Measurements from ENCODE around the gene SLC25A42.

The SLC25A42 gene

DNA sequence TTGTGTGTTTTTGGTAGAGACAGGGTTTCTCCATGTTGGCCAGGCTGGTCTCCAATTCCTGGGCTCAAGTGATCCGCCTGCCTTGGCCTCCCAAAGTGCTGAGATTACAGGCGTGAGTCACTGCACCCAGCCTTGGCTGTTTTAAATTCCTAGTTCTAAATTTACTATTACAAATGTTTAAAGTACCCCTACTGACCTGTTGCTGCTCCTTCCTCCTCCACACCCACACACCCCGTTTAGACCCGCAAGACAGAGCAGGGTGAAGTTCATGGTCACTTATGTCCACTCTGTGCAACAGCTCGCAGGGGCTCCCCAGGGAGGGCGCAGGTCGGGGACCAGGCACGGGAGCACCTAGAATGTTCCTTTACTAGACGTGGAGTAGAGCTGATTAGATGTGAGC is 45.8 kb downstream of the SLC25A42 start:
- Mint-ChIP-seq H3K36me3 (ENCODE audit: insufficient read depth) (peaks cover 15% of the 10 kb centered on the region), H3K9me3 (no peaks in the 10 kb centered on the region), H3K27me3 (no peaks in the 10 kb centered on the region), H3K4me1 (ENCODE audit: low read depth in 2 of 2) (peaks cover 4 to 7% of the 10 kb centered on the region in 2 donors), H3K27ac (peak overlapping the region in 1 of 2 donors; percentile 18), H3K4me3 (peak overlapping the region in 1 of 2 donors; percentile 5)
- ATAC-seq (replicated peaks) (no peak), DNase-seq (no peak)

DNA sequence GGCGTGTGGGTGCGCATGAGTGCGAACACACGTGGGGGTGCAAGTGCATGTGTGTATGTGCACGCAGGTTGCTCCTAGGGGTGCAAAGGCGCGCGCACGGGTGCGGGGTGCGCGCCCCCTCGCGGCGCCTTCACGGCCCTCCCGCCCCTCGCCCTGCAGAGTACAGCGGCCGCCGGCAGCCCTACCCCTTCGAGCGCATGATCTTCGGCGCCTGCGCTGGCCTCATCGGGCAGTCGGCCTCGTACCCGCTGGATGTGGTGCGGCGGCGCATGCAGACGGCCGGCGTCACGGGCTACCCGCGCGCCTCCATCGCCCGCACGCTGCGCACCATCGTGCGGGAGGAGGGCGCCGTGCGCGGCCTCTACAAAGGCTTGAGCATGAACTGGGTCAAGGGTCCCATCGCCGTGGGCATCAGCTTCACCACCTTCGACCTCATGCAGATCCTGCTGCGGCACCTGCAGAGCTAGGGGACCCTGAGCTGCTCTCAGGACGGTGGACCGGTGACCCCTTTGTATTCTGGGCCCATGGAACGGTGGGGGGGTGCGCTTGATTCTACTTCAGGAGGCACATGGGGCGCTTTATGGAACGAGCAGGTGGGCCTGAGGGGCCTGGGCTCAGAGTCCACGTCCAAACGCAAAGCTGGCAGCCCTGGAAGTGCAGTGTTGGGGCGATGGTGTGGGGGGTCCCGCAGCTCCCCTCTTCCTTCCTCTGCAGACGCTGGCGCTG is 46.8 kb downstream of the SLC25A42 start:
- H3K36me3 Mint-ChIP-seq (ENCODE audit: insufficient read depth), result peaks cover 12% of the 10 kb centered on the region
- DNase-seq (no peak), ATAC-seq (replicated peaks) (peak; percentile 31)
- peak overlapping the region in 1 of 2 donors; percentile 61 for H3K4me3 Mint-ChIP-seq
- no peaks in the 10 kb centered on the region for H3K9me3 Mint-ChIP-seq
- H3K27me3 Mint-ChIP-seq, result no peaks in the 10 kb centered on the region
- peaks cover 4 to 7% of the 10 kb centered on the region in 2 donors for H3K4me1 Mint-ChIP-seq (ENCODE audit: low read depth in 2 of 2)
- no peak overlapping the region for H3K27ac Mint-ChIP-seq

- peaks cover 4 to 7% of the 10 kb centered on the region in 2 donors for H3K4me1 Mint-ChIP-seq (ENCODE audit: low read depth in 2 of 2)
- DNase-seq (no peak), ATAC-seq (replicated peaks) (no peak)
- peaks cover 12% of the 10 kb centered on the region for H3K36me3 Mint-ChIP-seq (ENCODE audit: insufficient read depth)
- peak overlapping the region in 1 of 2 donors; percentile 19 for H3K4me3 Mint-ChIP-seq
- H3K27ac Mint-ChIP-seq, result peak overlapping the region in 1 of 2 donors; percentile 64
- no peaks in the 10 kb centered on the region for H3K9me3 Mint-ChIP-seq
- H3K27me3 Mint-ChIP-seq, result no peaks in the 10 kb centered on the region
These were observed 47.5 kb downstream of the SLC25A42 start for GRCh38 chr19:19111136-19111835.

DNA sequence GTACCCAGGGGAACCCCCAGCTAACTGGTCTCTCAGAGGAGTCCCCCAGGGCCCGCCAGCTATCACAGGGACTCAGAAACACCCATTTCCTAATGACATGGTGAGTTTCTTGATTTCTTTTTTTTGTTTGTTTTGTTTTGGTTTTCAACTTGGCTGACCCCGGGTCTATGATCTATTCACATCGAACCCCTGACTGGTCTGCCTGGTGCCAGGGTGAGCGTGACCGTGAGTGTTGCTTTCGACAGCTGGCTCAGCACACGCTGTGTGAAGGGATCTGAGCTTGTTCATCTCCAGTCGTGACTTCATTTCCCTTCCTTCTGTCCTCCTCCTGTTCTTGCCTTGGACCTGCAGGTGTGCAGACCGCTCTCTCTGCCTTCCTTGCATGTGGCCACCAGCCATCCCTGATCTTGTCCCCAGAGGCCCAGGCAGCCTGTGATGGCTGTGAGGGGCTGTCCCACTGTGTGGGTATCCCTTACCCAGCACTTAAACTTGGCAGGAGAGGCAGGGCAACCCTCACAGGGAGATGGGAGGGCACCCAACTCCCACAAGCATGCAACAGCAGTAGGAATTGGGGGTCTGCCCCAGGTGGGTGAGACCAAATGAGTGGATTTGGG is 48.3 kb downstream of the SLC25A42 start:
- Mint-ChIP-seq H3K36me3 (ENCODE audit: insufficient read depth) (peaks cover 8% of the 10 kb centered on the region), H3K4me1 (ENCODE audit: low read depth in 2 of 2) (peaks cover 4 to 7% of the 10 kb centered on the region in 2 donors), H3K4me3 (no peak overlapping the region), H3K9me3 (no peaks in the 10 kb centered on the region), H3K27me3 (no peaks in the 10 kb centered on the region), H3K27ac (peak overlapping the region in 1 of 2 donors; percentile 64)
- no peak for DNase-seq
- no peak for ATAC-seq (replicated peaks)

GRCh38 chr19:19113040-19113626 is 49.3 kb downstream of the SLC25A42 start:
- Mint-ChIP-seq H3K4me3 (no peak overlapping the region), H3K36me3 (ENCODE audit: insufficient read depth) (peaks cover 2% of the 10 kb centered on the region), H3K27ac (peak overlapping the region in 1 of 2 donors; percentile 39), H3K9me3 (no peaks in the 10 kb centered on the region), H3K4me1 (ENCODE audit: low read depth in 2 of 2) (peaks cover 4 to 7% of the 10 kb centered on the region in 2 donors), H3K27me3 (no peaks in the 10 kb centered on the region)
- peak; percentile 24 for ATAC-seq (replicated peaks)
- DNase-seq, result no peak

DNA sequence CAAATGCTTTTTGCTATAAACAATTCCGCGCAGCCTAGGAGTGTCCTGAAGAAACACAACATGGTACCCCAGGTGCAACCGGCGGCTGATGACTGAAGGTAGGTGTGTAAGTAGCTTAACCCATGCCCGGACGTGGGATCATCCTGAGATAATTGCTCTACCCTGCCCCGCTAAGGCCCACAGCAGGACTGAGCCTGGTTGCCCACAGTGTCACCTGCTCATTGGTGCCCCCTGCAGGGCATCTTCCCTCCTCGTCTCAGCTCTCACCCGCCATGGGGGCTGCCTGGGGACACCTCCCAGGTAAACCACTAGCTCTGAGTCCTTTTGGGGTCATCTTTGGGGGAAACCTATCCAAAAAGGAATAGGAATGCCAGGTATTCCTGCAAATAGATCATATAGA is 52.2 kb downstream of the SLC25A42 start:
- DNase-seq (peak; percentile 49 to 55 (median 50)), ATAC-seq (replicated peaks) (peak; percentile 67)
- H3K4me1 Mint-ChIP-seq (ENCODE audit: low read depth in 2 of 2), result peaks cover 3 to 4% of the 10 kb centered on the region in 2 donors

GRCh38 chr19:19119325-19120237 is 55.8 kb downstream of the SLC25A42 start:
- no peaks in the 10 kb centered on the region for H3K27me3 Mint-ChIP-seq
- DNase-seq (no peak), ATAC-seq (replicated peaks) (no peak)
- H3K9me3 Mint-ChIP-seq, result peaks cover 4 to 7% of the 10 kb centered on the region in 2 donors
- H3K4me3 Mint-ChIP-seq, result no peak overlapping the region
- H3K4me1 Mint-ChIP-seq (ENCODE audit: low read depth in 2 of 2), result no peaks in the 10 kb centered on the region
- H3K36me3 Mint-ChIP-seq (ENCODE audit: insufficient read depth), result peaks cover 6% of the 10 kb centered on the region
- peak overlapping the region in 1 of 2 donors; percentile 89 for H3K27ac Mint-ChIP-seq

More for the DNA sequence above, 52.2 kb downstream of the SLC25A42 start:
- H3K27ac Mint-ChIP-seq, result no peak overlapping the region
- no peaks in the 10 kb centered on the region for H3K27me3 Mint-ChIP-seq
- no peak overlapping the region for H3K4me3 Mint-ChIP-seq
- peaks cover 8% of the 10 kb centered on the region for H3K36me3 Mint-ChIP-seq (ENCODE audit: insufficient read depth)
- no peaks in the 10 kb centered on the region for H3K9me3 Mint-ChIP-seq

- DNase-seq (no peak), ATAC-seq (replicated peaks) (no peak)
- no peaks in the 10 kb centered on the region for H3K4me1 Mint-ChIP-seq (ENCODE audit: low read depth in 2 of 2)
- peaks cover 6% of the 10 kb centered on the region for H3K36me3 Mint-ChIP-seq (ENCODE audit: insufficient read depth)
- peaks cover 4 to 7% of the 10 kb centered on the region in 2 donors for H3K9me3 Mint-ChIP-seq
- no peak overlapping the region for H3K4me3 Mint-ChIP-seq
- no peaks in the 10 kb centered on the region for H3K27me3 Mint-ChIP-seq
- no peak overlapping the region for H3K27ac Mint-ChIP-seq
These were observed 56.8 kb downstream of the SLC25A42 start for GRCh38 chr19:19120308-19121231.

DNA sequence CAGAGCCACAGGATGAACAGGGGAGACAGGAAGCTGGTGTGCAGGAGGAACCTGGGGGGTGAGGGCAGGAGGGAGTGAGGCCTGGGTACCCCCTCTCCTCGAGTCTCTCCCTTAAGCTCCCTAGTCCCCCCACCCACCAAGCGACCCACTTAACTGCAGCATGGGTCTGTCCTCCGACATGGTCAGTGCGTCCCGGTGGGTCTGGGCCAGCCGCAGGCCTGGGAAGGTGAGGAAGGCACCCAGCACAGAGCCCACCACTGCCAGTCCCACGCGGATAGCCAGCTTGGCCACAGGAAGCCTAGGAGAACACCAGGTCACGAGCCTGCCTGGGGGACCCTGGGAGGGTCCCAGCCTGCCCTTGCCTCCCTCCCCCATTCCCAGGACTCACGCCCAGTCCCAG is 57.6 kb downstream of the SLC25A42 start:
- Mint-ChIP-seq H3K4me1 (ENCODE audit: low read depth in 2 of 2) (no peaks in the 10 kb centered on the region), H3K36me3 (ENCODE audit: insufficient read depth) (peaks cover 6% of the 10 kb centered on the region), H3K27me3 (no peaks in the 10 kb centered on the region), H3K9me3 (peaks cover 4 to 7% of the 10 kb centered on the region in 2 donors), H3K4me3 (no peak overlapping the region), H3K27ac (no peak overlapping the region)
- no peak for ATAC-seq (replicated peaks)
- DNase-seq, result no peak

- Mint-ChIP-seq H3K27ac (no peak overlapping the region), H3K4me3 (no peak overlapping the region), H3K9me3 (peaks cover 4 to 7% of the 10 kb centered on the region in 2 donors), H3K4me1 (ENCODE audit: low read depth in 2 of 2) (no peaks in the 10 kb centered on the region), H3K27me3 (no peaks in the 10 kb centered on the region), H3K36me3 (ENCODE audit: insufficient read depth) (peaks cover 6% of the 10 kb centered on the region)
- ATAC-seq (replicated peaks) (no peak), DNase-seq (no peak)
These were observed 59.1 kb downstream of the SLC25A42 start for GRCh38 chr19:19122902-19123301.

DNA sequence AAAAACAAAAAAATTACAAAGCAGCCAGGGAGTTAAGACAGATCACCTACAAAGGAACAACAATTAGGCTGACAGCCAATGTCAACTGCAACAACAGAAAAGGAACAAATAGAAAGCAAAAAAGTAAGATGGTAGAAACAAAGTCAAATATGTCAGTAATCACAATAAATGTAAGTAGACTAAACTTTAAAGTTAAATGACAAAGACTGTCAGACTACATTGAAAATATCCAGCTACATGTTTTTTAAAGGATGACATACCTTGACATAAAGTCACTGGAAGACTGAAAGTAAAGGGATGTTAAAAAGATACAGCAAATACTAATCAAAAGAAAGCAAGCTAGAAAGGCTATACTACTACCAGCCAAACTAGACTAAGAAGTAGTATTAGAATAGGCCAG is 59.6 kb downstream of the SLC25A42 start:
- DNase-seq (no peak), ATAC-seq (replicated peaks) (no peak)
- Mint-ChIP-seq H3K4me1 (ENCODE audit: low read depth in 2 of 2) (no peaks in the 10 kb centered on the region), H3K4me3 (no peak overlapping the region), H3K36me3 (ENCODE audit: insufficient read depth) (peaks cover 6% of the 10 kb centered on the region), H3K27me3 (no peaks in the 10 kb centered on the region), H3K9me3 (peaks cover 4 to 7% of the 10 kb centered on the region in 2 donors), H3K27ac (no peak overlapping the region)

DNA sequence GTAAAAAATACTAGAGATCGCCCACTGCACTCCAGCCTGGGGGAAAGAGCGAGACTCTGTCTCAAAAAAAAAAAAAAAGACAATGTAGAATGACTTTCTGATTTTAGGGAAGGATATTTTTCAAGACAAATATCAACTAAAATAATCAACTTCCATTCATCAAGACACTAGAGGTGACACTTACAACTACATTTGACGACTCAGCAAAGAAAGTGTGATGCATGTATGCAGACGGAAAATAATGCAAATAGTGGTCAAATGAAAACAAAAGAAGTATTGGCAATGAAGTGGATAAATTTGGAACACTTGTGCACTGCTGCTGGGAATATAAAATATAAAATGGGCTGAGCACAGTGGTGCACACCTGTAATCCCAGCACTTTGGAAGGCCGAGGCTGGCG is 62.3 kb downstream of the SLC25A42 start:
- Mint-ChIP-seq H3K27ac (no peak overlapping the region), H3K27me3 (no peaks in the 10 kb centered on the region), H3K4me3 (no peak overlapping the region), H3K4me1 (ENCODE audit: low read depth in 2 of 2) (no peaks in the 10 kb centered on the region), H3K9me3 (peaks cover 4 to 7% of the 10 kb centered on the region in 2 donors), H3K36me3 (ENCODE audit: insufficient read depth) (peaks cover 8% of the 10 kb centered on the region)
- DNase-seq (no peak), ATAC-seq (replicated peaks) (no peak)

All from effector memory CD8-positive, alpha-beta T cell (primary cell).